CD4-positive, alpha-beta T cell treated with Interleukin-4 for 1 hour (primary cell): Measurements from ENCODE around the gene TBL3.

Source experiments
- DNase-seq, 2 donors: peaks; one replicate each; pipeline ENCODE4 v3.0.0-alpha.2; 2020 to 2022

Gene TBL3

DNA sequence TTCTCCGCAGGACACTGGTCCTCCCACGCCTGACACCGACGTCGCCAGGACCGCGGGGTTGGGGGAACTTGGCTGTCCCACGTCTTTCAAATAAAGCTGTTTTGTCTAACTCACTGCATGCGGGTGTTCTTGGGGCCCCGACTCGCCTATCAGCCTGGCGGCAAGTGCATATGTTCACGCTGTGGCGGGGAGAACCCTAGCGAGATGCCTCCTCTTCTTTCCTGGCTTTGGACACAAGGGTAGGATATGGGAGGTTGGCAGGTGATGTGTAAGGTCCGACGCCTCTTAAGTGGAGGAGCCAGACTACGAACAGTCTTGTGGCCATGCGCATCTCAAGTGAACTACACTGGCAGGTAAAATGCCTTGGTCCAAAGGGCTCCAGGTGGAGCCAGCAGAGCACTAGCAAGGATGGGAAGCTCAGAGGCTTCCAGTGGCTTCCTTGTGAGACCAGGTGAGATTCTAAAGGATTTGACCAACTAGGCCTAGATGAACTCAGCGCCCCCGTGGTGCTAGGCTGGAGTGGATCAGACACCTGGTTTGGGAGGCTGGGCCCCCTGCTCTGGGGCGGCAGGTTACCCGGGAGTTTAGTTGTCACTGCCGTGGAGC is 6.4 kb upstream of the TBL3 start:
- peak in 1 of 2 donors; percentile 21 for DNase-seq

DNA sequence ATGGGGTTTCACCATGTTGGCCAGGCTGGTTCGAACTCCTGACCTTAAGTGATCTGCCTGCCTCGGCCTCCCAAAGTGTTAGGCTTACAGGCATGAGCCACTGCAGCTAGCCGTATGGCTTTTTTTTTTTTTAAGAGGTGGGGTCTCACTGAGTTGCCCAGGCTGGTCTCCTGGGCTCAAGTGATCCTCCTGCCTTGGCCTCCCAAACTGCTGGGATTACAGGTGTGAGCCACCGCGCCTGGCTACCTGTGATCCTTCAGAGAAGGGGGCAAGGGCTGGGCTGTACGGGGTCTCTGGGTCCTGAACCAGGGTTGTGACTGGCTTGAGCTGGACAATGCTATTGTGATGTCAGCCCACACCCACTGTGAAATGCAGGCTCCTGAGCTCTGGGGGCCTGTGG is 5.4 kb upstream of the TBL3 start, which contains the start of gene RNF151:
Gene RNF151 (plus strand): TSS at position 397 of the 400 bp plus-strand sequence. CDS start 26 bp downstream, outside the sequence.
- DNase-seq, result no peak

DNA sequence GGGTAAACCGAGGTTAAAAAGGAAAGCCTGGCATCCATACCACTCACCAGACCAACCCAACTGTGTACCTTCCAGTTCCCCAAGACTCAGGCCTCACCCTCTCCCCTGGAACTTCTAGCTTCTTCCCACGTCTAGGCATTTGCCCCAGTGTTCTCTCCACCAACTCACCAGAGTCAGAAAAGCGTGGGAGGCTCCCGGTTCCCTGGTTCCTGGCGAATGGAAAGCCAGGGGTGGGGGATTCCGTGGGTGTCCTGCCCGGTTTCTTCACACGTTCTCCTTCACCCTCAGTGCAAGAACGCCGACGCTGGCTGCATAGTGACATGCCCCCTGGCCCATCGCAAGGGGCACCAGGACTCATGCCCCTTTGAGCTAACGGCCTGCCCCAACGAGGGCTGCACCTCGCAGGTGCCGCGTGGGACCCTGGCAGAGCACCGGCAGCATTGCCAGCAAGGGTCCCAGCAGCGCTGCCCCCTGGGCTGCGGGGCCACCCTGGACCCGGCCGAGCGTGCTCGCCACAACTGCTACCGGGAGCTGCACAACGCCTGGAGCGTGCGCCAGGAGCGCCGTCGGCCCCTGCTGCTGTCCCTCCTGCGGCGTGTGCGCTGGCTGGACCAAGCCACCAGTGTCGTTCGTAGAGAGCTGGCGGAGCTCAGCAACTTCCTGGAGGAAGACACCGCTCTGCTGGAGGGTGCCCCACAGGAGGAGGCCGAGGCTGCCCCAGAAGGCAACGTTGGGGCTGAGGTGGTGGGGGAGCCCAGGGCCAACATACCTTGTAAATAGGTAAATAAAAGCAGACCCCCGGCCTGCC is 3.5 kb upstream of the TBL3 start:
- no peak for DNase-seq

DNA sequence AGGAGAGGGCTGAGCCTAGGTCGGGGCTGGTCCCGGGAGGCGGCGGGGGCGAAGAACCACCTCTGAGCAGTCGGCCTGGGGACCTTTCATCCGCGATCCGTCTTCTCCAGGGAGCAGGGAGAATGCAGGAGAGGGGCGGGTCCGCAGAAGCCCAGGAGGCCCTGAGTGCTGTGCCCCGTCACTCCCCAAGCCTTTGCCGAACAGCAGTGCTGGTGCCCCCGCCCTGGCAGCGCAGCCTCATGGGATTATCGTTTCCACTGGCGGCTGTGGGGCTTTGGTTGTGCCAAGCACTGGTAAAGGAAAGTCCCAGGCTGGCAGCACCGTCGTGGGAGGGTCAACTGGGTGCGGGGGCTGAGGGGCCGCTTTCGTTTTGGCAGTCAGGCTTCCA is 631 bp downstream of the TBL3 start:
- DNase-seq, result no peak

DNA sequence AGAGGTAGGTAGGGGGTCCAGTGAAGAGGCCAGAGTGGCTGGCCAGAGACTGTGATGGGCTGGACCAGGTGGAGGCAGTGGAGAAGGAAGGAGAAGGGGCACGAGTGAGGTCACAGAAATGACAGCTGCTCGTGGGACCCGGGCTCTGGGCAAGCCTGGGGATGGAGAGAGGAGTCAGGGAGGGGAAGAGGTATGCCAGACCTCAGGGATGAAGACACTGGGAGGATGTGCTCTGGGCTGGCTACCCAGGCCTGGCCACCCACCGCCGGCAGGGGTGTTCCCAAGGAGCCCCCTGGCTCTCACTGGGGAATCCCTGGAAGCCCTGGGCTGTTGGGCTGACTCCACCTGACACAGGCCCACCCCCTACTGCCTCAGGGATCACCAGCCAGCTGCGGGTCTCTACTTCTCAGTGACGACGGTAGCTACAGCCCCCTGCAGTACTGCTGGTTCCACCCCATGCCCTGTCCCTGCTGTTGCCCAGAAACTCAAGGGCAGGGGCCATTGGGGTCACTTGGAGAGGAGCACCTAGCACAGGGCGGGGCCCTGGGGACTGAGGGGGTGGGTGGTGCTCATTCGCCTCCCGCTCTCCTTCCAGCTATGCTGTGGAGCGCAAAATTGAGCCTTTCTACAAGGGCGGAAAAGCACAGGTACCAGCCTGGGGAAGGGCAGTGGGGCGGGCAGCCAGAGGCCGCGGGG is 1.8 kb downstream of the TBL3 start:
- no peak for DNase-seq

DNA sequence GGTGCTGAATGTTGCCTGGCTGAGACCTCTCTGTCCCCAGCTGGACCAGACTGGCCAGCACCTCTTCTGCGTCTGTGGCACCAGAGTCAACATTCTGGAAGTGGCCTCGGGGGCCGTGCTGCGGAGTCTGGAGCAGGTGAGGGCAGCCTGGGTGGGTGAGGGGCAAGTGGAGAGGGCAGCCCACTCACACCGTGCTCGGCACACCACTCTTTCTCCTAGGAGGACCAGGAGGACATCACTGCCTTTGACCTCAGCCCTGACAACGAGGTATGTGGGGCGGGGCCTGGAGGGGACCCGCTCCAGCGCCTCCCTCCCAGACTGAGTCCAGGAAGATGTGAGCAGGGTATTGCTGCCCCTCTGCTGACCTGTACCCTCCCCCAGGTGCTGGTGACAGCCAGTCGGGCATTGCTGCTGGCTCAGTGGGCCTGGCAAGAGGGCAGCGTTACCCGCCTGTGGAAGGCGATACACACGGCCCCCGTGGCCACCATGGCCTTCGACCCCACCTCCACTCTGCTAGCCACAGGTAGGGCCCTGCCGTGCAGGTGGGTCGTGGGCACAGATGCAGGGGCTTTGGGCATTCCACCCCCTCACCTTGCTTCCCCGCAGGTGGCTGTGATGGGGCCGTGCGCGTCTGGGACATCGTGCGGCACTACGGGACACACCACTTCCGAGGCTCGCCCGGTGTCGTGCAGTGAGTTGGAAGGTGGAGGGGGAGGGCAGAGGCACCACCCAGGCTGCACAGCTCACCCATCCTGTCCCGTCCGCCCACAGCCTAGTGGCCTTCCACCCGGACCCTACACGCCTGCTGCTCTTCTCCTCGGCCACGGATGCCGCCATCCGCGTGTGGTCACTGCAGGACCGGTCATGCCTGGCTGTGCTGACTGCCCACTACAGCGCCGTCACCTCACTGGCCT is 2.6 kb downstream of the TBL3 start:
- no peak for DNase-seq

DNA sequence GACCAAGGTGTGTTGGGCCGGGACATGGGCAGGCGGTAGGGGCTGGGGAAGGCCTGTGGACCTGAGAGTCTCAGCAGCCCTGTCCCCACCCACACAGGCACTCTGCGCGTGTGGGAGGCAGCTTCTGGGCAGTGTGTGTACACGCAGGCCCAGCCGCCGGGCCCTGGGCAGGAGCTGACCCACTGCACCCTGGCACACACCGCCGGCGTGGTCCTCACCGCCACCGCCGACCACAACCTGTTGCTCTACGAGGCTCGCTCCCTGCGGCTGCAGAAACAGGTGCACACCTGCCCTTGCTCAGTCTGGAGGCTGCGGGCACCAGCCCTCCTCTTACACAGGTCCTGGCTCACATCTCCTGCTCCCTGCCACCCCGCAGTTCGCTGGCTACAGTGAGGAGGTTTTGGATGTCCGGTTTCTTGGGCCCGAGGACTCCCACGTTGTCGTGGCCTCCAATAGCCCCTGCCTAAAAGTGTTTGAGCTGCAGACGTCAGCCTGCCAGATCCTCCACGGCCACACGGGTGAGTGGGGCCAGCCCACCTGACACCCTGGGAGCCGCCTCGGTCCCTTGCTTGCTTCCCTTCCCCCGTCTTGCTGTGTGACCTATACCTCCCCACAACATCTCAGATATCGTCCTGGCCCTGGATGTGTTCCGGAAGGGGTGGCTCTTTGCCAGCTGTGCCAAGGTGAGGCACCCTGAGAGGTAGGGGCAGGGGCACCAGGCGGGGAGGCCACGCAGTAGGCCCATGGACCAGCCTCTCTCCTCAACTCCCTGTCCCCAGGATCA is 3.8 kb downstream of the TBL3 start:
- no peak for DNase-seq

DNA sequence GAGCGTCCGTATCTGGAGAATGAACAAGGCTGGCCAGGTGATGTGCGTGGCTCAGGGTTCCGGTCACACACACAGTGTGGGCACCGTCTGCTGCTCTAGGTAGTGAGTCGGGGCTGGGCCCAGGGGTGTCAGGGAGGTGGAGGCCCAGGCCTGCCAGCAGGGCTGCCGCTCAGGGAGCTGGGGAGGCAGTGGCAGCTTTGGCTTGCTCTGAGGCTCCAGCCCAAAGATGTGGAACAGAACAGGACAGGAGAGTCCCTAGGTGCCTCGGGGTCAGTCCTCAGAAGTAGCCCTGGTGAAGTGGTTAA is 4.3 kb downstream of the TBL3 start:
- DNase-seq, result no peak

DNA sequence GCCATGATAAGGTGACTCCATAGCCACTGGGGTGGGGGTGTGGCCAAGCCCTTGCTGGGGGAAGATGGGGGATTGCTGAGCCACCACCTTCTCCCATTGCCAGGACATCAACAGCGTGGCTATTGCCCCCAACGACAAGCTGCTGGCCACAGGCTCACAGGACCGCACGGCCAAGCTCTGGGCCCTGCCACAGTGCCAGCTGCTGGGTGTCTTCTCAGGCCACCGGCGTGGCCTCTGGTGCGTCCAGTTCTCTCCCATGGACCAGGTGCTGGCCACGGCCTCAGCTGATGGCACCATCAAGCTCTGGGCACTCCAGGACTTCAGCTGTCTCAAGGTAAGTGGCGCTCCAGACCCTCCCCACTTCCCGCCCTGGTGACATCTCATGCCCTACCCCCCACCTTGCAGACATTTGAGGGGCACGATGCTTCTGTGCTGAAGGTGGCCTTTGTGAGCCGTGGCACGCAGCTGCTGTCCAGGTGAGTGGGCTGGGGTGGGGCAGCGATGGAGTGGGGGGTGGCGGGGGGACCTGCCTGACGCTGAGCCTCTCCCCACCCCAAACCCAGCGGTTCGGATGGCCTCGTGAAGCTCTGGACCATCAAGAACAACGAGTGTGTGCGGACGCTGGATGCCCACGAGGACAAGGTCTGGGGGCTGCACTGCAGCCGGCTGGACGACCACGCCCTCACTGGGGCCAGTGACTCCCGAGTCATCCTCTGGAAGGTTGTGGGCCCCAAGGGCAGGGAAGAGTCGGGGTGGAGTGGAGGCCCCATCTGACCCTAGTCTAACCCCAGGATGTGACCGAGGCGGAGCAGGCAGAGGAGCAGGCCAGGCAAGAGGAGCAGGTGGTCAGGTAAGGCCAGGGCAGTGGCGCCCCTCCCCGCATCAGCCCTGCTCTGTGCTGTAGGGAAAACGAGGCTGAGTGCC is 5.4 kb downstream of the TBL3 start:
- DNase-seq, result no peak

DNA sequence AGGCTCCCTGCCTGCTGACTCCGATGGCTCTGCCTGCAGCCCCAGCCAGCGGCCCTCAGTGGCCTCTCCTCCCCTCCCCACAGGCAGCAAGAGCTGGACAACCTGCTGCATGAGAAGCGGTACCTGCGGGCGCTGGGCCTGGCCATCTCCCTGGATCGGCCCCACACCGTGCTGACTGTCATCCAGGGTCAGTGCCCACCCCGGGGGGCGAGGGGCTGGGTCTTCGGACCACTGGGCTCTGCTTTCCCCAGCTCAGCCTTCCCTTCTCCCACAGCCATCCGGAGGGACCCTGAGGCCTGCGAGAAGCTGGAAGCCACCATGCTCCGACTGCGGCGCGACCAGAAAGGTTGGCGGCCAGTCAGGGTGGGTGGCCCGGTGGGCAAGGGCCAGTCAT is 6.0 kb downstream of the TBL3 start:
- no peak for DNase-seq

DNA sequence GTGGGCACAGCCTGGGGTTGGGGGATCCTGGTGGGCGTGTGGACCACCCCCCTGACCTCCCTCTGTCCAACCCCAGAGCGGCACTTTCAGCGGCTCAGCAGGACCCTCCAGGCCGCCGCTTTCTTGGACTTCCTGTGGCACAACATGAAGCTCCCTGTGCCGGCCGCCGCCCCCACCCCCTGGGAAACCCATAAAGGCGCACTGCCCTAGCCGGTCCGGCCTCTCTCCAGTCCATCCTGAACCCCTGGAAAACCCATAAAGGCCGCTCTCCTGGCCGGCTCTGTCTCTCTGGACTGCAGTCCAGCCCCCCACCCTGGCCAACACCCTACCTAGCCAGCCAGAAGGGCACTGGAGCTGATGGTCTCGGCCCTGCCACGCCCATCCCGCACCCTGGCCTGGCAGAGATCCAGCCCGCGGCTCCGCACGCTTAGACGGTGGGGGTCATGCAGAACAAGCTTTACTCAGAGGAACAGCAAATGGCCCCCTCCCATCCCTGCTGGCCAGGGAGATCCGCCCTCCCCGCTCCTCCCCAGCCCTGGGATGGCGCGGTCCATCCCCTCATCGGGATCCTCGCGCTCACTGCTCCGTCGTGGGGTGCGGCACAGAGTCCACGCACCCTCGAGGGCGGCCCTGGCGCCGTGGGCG is 6.7 kb downstream of the TBL3 start:
- DNase-seq, result no peak

DNA sequence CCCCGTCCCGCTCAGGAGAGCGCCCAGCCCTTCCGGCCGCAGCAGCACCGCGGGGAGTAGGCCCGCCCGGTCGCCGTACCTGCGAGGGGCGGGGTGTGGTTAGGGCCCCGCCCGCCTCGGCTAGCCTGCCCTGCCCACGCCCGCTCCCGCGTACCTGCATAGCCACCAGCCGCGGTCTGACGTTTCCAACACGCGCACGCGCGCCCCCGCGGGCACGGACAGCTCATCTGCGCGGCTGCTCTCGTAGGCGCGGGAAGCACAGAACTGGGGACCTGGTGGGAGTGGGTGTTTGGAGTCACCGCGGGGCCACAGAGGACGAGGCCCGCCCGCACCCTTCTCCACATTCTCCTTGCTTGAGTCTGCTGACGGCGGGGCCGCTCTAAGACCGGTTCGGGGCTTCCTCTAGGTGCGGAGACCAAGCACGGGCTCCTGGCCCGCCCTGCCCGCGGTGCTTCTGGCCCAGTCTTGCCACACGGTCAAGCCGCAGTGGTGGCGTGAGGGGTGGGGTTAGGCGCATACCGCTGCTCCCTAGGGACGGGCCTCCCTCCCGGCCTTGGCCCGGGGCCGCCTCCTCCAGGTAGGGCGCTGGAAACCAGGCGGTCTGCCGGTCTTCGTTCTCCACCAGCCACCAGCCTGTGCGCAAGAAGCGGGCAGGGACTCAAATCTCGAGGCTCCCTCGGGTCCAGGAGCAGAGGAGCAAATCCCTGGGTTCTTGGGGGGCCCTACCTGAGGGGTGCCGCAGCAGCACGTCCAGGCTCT is 7.6 kb downstream of the TBL3 start:
- DNase-seq, result peak in 1 of 2 donors; percentile 41

DNA sequence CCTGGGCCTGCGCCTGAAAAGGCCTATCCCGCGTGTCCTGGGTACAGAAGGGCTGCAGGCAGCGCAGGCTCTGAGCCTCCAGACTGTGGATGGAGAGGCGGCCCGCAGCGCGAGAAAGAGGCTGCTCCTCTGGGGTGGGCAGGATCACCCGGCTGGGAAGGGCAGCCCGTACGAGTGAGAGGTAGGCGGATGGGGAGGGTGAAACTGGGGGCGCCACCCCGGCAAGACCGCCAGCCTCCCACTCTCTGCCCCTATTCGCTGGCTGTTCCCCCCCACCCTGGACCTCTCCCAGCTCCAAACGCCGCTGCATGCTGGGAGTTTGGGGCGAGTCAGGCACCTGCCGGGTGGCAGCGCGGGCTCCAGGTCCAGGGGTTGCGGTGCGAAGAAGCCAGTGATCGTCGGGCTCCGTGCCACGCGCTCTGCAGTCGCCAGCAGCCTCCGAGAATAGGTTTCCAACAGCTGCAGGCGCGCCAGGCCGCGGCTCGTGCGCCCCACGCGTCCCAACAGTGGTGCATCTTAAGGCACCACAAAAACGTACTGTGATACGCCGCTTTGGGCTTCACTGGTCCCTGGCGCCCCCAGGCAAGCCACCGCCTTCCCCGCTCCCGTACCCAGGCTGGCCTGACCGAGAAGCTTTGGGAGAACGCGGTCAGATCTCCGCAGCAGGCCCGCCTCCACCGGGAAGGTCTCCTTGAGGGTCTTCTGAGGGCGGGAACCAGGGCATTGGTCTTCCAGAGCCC is 8.3 kb downstream of the TBL3 start:
- DNase-seq, result no peak

DNA sequence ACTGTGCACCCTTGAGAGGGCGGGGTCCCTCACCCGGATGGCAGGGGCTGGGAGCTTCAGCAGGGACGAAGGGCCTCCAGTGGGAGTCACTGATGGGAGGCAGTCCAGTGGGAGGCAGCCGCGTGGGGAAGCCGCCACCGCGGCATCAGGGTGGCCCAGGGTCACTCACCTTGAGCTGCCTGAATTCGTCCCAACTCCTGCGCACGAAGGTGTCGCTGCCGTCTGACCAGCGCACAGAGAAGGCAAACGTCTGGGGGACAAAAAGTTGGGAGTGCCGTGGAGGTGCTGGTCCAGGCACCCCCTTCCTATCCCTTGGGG is 8.9 kb downstream of the TBL3 start:
- no peak for DNase-seq

DNA sequence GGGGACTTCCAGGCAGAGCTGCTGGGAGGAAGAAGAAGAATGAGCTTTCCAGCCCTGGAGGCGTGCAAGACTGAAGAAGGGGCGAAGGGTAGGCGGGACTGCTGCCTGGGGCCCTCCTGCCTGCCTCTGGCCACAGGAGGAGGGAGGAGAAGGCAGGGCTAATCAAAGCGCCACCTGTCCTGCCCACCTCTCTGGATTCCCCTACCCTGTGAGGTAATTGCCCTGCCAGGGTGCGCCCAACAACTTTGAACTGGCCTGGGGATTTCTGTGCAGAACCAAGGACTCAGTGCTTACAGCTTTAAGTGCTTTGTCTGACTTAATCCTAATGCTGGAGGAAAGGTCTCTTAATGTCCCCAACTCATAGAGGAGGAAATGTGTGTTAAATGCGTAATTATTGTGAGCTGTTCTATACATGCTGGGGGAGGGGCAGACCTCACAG is 9.6 kb downstream of the TBL3 start, which contains the start of gene NOXO1:
Gene NOXO1 (minus strand): TSS at position 72 of the 439 bp plus-strand sequence. CDS start 290 bp downstream, outside the sequence.
- DNase-seq, result no peak

DNA sequence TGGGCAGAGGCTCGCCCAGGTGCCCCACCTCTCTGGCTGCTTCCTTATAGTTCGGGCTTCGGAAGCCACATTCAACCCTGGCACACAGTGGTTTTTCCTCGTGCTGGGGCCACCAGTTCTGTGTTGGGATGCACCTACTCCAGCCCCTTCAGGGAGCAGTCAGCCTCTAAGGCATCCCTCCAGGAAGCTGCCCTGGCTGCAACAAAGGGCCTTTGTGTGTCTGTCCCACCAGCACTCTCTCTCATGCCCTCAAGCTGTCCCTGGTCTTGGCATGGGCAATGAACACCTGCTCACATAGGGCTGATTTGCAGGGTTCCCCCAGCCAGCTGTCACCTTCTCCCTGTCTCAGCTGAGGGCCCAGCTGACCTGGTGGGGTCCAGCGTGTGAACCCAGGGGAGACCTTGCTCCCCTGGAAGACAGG is 10.2 kb downstream of the TBL3 start:
- DNase-seq, result no peak

DNA sequence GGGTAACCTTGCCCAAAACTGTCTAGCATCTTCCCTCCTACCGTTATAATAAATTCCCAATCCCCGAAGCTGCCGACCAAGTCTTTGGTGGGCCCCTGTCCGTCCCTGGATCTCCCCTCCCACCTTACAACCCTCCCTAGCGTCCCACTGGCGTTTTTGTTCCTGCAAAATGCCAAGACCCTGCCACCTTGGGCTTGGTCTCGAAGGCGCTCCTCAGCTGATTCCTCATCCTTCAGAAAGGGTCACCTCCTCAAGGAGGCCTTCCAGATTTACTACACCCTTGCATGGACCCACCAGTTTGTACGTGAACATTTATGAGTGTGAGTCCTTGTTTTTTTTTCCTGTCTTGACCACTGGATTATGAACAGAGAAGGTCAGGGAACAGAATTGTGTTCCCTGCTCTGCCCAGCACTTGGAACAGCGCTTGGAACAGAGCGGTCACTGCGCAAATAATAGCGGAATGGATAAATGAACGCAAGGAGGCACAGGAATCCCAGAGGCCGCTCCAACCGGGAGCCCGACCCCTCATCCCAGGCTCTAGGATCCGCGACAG is 11.2 kb downstream of the TBL3 start:
- no peak for DNase-seq

DNA sequence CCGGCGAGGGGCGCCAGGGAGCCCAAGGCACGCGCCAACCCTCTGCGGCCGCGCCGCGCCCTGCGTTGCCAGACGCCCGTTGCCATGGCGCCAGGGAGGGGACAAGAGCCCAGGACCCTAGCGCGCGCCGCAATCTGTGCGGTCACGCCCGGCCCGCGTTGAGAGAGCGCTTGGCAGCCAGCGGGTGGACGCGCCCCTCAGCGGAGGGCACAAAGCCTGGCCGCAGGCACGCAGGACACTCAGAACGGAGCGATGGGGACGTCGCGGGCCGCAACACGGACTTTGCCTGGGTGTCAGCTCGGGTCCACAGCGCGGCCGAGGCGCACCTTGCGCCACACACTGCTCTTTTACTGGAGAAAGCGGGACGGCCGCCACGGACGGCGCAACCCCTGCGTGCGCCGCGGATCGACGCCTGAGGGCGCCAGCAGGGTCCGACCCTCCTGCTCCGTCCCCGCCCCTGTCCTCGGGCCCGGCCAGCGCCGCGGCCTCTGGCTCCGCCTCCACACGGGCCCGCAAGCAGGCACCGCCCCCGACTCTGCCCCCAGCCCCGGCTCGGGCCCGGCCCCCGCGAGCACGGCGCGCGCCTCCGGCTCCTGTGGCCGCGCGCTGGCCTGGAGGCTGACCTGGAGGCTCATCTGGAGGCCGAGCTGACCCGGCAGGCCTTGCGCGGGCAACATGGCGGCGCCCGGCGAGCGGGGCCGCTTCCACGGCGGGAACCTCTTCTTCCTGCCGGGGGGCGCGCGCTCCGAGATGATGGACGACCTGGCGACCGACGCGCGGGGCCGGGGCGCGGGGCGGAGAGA is 11.9 kb downstream of the TBL3 start, which contains the start of gene GFER:
Gene GFER (plus strand): TSS at position 650 of the 803 bp plus-strand sequence. CDS start 26 bp downstream, at position 676.
- DNase-seq, result peak; percentile 80 to 84
